ENCODE results near the gene GNL1. TPM values are rescaled to one million over a fixed set of nuclear protein-coding genes. Genes with fewer than 3 reads are reported as not detected.
"Not testable (repeated sequence)": the region's sequence is repeated elsewhere in the genome, so short reads cannot be mapped to it uniquely, and the experiment has no call there.

The GNL1 gene
- total and polyA plus RNA-seq, 2 donors (not counting 3 experiments of a cell fraction or from before 2014, with no cell fraction given), result 58.4 to 87.3 TPM

GRCh38 chr6:30495993-30496392 is 60.3 kb downstream of the GNL1 start:
- H3K9ac ChIP-seq (replicated peaks; ENCODE audit: extremely low read depth, insufficient read depth, low read length), result peak overlapping the region; percentile 33
- no peak for TF ChIP-seq GATA2 (IDR thresholded peaks at IDR 0.05; ENCODE audit: insufficient read depth, insufficient read length, low read depth, low read length)
- no peak for TF ChIP-seq MYC (IDR thresholded peaks at IDR 0.05; ENCODE audit: low read depth, low read length)
- TF ChIP-seq MAX (IDR thresholded peaks at IDR 0.05; ENCODE audit: insufficient read depth, insufficient read length), result no peak
- no peak for TF ChIP-seq POLR2AphosphoS5 (IDR thresholded peaks at IDR 0.05; ENCODE audit: insufficient read depth, low read depth, low read length)
- TF ChIP-seq JUN (IDR thresholded peaks at IDR 0.05; ENCODE audit: borderline replicate concordance, insufficient read depth, insufficient read length, low read depth), result no peak
- no peak for TF ChIP-seq CTCF (IDR thresholded peaks at IDR 0.05; ENCODE audit: extremely low read depth in 1 of 2, insufficient read depth in 1 of 2, low read depth in 1 of 2, low read length in 2 of 2)
- TF ChIP-seq POLR2A (IDR thresholded peaks at IDR 0.05; ENCODE audit: low read depth, low read length), result no peak
- TF ChIP-seq EZH2 (IDR thresholded peaks at IDR 0.05; ENCODE audit: borderline replicate concordance, low read depth, low read length, severe bottlenecking), result no peak
- TF ChIP-seq FOS (IDR thresholded peaks at IDR 0.05; ENCODE audit: borderline replicate concordance, insufficient read depth, low read length), result no peak
- H2AFZ ChIP-seq (ENCODE audit: low read depth, low read length), result no peak overlapping the region
- H3K4me2 ChIP-seq (ENCODE audit: insufficient read depth, low read length), result peak overlapping the region; percentile 18
- POLR2A ChIA-PET, result interaction anchor here (0.6 to 1.3 kb wide), 4 partner anchors 9 to 46 kb away, joined by 5 to 10 read pairs (median 6); no protein-coding TSS in a partner anchor
- peaks cover 19 to 23% of the 10 kb centered on the region in 2 experiments for H3K36me3 ChIP-seq (ENCODE audit: control insufficient read depth in 2 of 2, extremely low read depth in 1 of 2, insufficient read depth in 2 of 2, low read length in 2 of 2)
- H3K27me3 ChIP-seq (ENCODE audit: control insufficient read depth in 2 of 2, insufficient read depth in 2 of 2, low read length in 2 of 2), result no peaks in the 10 kb centered on the region
- H3K9me3 ChIP-seq (replicated peaks; ENCODE audit: control insufficient read depth, insufficient read depth, low read length), result no peaks in the 10 kb centered on the region
- DNase-seq (ENCODE audit: low read depth, low spot score) (no peak), FAIRE-seq (no peak)
- peaks cover 44% of the 10 kb centered on the region for H3K4me1 ChIP-seq (ENCODE audit: control insufficient read depth, extremely low read depth, insufficient read depth, low read length)
- no peaks in the 10 kb centered on the region for H4K20me1 ChIP-seq (replicated peaks; ENCODE audit: control insufficient read depth, extremely low read depth, insufficient read depth, low read length)
- no TSS peak for BruUV-seq (replicated peaks)
- no peak overlapping the region for H3K4me3 ChIP-seq (replicated peaks in 1 of 3; ENCODE audit: insufficient read depth in 1 of 3, low read depth in 1 of 3, low read length in 3 of 3)
- intact Hi-C loops (cut with micrococcal nuclease), result loop anchor here (1.0 kb wide), 4 partner anchors 20 to 45 kb away; no protein-coding TSS in a partner anchor
- dilution Hi-C loops (cut with MboI; ENCODE audit: extremely low pct_ligation_motif_present, low sequenced_read_pairs), result no loop called here
- H3K79me2 ChIP-seq (ENCODE audit: control insufficient read depth, insufficient read depth, low read length), result peaks cover 16% of the 10 kb centered on the region
- CTCF ChIA-PET, result interaction anchor here (0.5 to 8.3 kb wide), 21 partner anchors 10 to 696 kb away, joined by 3 to 134 read pairs (median 6); no protein-coding TSS in a partner anchor
- H3K27ac ChIP-seq (ENCODE audit: insufficient read depth, low read depth, low read length), result peak overlapping the region; percentile 85
- H3K9me1 ChIP-seq (replicated peaks; ENCODE audit: control insufficient read depth, extremely low read depth, insufficient read depth, low read length), result no peaks in the 10 kb centered on the region

GRCh38 chr6:30495060-30495459 is 61.2 kb downstream of the GNL1 start:
- FAIRE-seq; H3K9me1 ChIP-seq (replicated peaks; ENCODE audit: control insufficient read depth, extremely low read depth, insufficient read depth, low read length); intact Hi-C loops (cut with micrococcal nuclease); BruUV-seq (replicated peaks); DNase-seq (ENCODE audit: low read depth, low spot score); H3K4me3 ChIP-seq (replicated peaks in 1 of 3; ENCODE audit: insufficient read depth in 1 of 3, low read depth in 1 of 3, low read length in 3 of 3); H3K27me3 ChIP-seq (ENCODE audit: control insufficient read depth in 2 of 2, insufficient read depth in 2 of 2, low read length in 2 of 2); POLR2A ChIA-PET; H3K9me3 ChIP-seq (replicated peaks; ENCODE audit: control insufficient read depth, insufficient read depth, low read length); H3K4me2 ChIP-seq (ENCODE audit: insufficient read depth, low read length); dilution Hi-C loops (cut with MboI; ENCODE audit: extremely low pct_ligation_motif_present, low sequenced_read_pairs); H2AFZ ChIP-seq (ENCODE audit: low read depth, low read length); H4K20me1 ChIP-seq (replicated peaks; ENCODE audit: control insufficient read depth, extremely low read depth, insufficient read depth, low read length); H3K9ac ChIP-seq (replicated peaks; ENCODE audit: extremely low read depth, insufficient read depth, low read length): not testable (repeated sequence)
- Histone ChIP-seq H3K36me3 (ENCODE audit: control insufficient read depth in 2 of 2, extremely low read depth in 1 of 2, insufficient read depth in 2 of 2, low read length in 2 of 2) (peaks cover 23 to 30% of the 10 kb centered on the region in 2 experiments), H3K4me1 (ENCODE audit: control insufficient read depth, extremely low read depth, insufficient read depth, low read length) (peaks cover 43% of the 10 kb centered on the region), H3K27ac (ENCODE audit: insufficient read depth, low read depth, low read length) (peak overlapping the region; percentile 85), H3K79me2 (ENCODE audit: control insufficient read depth, insufficient read depth, low read length) (peaks cover 26% of the 10 kb centered on the region)
- CTCF ChIA-PET, result interaction anchor here (2.7 to 8.3 kb wide), 2 partner anchors 37 to 48 kb away, joined by 73 to 134 read pairs; no protein-coding TSS in a partner anchor
